ENCODE results near the gene RGS4. TPM values are rescaled to one million over a fixed set of nuclear protein-coding genes. Genes with fewer than 3 reads are reported as not detected.

Gene RGS4
- total RNA-seq, 1 donor from 2014 or later, result 21.0 TPM

DNA sequence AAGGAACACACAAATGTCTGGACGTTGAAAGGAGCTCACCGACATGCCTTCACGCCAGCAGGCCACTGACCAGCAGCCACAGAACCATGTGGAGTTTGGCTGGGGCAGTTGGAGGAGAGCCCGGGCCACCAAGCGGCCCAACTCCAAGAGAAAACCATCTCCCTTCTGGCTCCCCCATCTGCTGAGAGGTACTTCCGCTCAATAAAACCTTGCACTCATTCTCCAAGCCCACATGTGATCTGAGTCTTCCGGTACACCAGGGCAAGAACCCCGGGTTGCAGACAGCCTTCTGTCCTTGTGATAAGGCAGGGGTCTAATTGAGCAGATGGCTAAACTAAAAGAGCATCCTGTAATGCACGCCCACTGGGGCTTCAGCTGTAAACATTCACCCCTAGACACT, 24.4 kb downstream of the RGS4 start:
- TF ChIP-seq, protein P1, sequence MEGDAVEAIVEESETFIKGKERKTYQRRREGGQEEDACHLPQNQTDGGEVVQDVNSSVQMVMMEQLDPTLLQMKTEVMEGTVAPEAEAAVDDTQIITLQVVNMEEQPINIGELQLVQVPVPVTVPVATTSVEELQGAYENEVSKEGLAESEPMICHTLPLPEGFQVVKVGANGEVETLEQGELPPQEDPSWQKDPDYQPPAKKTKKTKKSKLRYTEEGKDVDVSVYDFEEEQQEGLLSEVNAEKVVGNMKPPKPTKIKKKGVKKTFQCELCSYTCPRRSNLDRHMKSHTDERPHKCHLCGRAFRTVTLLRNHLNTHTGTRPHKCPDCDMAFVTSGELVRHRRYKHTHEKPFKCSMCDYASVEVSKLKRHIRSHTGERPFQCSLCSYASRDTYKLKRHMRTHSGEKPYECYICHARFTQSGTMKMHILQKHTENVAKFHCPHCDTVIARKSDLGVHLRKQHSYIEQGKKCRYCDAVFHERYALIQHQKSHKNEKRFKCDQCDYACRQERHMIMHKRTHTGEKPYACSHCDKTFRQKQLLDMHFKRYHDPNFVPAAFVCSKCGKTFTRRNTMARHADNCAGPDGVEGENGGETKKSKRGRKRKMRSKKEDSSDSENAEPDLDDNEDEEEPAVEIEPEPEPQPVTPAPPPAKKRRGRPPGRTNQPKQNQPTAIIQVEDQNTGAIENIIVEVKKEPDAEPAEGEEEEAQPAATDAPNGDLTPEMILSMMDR (conservative IDR thresholded peaks at IDR 0.05; ENCODE audit: low read depth, low read length), result no peak
- no peak overlapping the region for H3K4me3 ChIP-seq (ENCODE audit: low read depth, low read length)
- no peak for DNase-seq (ENCODE audit: low read depth)

- no peak overlapping the region for H3K4me3 ChIP-seq (ENCODE audit: low read depth, low read length)
- TF ChIP-seq, protein P1 (conservative IDR thresholded peaks at IDR 0.05; ENCODE audit: low read depth, low read length), result no peak
- no peak for DNase-seq (ENCODE audit: low read depth)
Observed at GRCh38 chr1:163094182-163094581, 25.0 kb downstream of the RGS4 start.

DNA sequence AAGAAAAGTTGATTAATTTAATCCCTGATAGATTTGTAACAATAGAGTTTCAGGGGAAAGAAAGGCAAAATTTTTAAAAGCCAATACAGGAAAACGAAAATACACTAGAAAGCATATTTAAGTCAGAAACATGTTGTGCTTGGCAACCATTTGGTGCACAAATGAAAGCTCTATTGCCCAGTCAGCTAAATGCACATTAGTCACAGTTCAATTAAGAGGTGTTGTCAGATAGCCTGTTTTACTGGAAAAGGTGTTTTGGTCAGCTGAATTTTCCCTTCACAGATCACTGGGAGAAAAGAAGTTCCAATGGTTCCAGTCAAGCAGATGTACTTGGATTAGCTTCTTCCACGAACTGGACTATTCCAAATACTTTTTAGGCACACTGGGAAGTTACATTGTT, 25.4 kb downstream of the RGS4 start:
- TF ChIP-seq, protein P1 (conservative IDR thresholded peaks at IDR 0.05; ENCODE audit: low read depth, low read length), result no peak
- DNase-seq (ENCODE audit: low read depth), result peak; percentile 45
- H3K4me3 ChIP-seq (ENCODE audit: low read depth, low read length), result no peak overlapping the region

DNA sequence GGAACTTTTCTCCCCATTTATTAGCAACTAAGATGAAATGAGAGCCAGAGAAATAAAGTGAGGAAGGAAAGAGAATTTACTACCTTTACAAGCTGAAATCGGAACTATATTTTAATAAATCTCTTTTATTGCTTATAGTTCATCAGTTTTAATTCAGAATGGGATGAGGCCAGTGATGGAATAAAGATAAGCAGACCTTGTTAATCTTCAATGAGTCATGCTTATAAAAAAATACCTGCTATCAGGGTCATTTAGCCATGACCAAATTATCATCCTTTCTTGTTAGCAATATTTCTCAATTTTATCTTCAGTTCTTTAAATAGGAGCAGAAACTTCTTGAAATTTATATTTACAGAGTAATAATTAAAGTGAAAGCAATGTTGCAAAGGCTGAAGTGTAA, 26.1 kb downstream of the RGS4 start:
- no peak for DNase-seq (ENCODE audit: low read depth)
- TF ChIP-seq, protein P1 (conservative IDR thresholded peaks at IDR 0.05; ENCODE audit: low read depth, low read length), result no peak
- H3K4me3 ChIP-seq (ENCODE audit: low read depth, low read length), result no peak overlapping the region

GRCh38 chr1:163102590-163102989, 33.4 kb downstream of the RGS4 start:
- DNase-seq (ENCODE audit: low read depth), result no peak
- TF ChIP-seq, protein P1 (conservative IDR thresholded peaks at IDR 0.05; ENCODE audit: low read depth, low read length), result no peak

GRCh38 chr1:163104385-163105099, 35.4 kb downstream of the RGS4 start:
- DNase-seq (ENCODE audit: low read depth), result no peak
- no peak overlapping the region for H3K4me3 ChIP-seq (ENCODE audit: low read depth, low read length)
- TF ChIP-seq, protein P1 (conservative IDR thresholded peaks at IDR 0.05; ENCODE audit: low read depth, low read length), result no peak

More at GRCh38 chr1:163102590-163102989, 33.4 kb downstream of the RGS4 start:
- H3K4me3 ChIP-seq (ENCODE audit: low read depth, low read length), result no peak overlapping the region

All from epithelial cell of proximal tubule (primary cell).